GM21390 (cell line): ENCODE measurements around the gene SH3PXD2A.
"Not testable (repeated sequence)": the region's sequence is repeated elsewhere in the genome, so short reads cannot be mapped to it uniquely, and the experiment has no call there.

Experiments used
- ATAC-seq: cut with Tn5 transposase; IDR thresholded peaks from one replicate; pipeline ENCODE4 v1.9.1; 2021; ENCODE audit not compliant: unreplicated experiment

The SH3PXD2A gene

DNA sequence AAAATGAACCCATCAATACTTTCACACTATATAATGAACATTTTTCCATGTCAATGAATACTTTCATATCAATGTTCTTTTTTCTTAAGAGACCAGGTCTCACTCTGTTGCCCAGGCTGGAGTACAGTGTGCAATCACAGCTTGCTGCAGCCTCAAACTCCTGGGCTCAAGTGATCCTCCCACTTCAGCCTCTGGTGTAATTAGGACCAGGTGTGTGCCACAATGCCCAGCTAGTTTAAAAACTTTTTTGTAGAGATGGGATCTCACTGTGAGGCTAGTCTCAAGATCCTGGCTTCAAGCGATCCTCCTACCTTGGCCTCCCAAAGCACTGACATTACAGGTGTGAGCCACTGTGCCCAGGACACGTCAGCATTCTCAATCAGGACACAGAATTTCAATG, 85.2 kb downstream of the SH3PXD2A start:
- ATAC-seq, result no peak

- no peak for ATAC-seq
Observed at GRCh38 chr10:103769176-103769575, 86.2 kb downstream of the SH3PXD2A start.

- ATAC-seq, result no peak
Observed at GRCh38 chr10:103768345-103768744, 87.0 kb downstream of the SH3PXD2A start.

- ATAC-seq, result no peak
Observed at GRCh38 chr10:103767756-103768155, 87.6 kb downstream of the SH3PXD2A start.

GRCh38 chr10:103766751-103767505, 88.4 kb downstream of the SH3PXD2A start:
- no peak for ATAC-seq

- no peak for ATAC-seq
Observed at GRCh38 chr10:103765981-103766380, 89.4 kb downstream of the SH3PXD2A start.

DNA sequence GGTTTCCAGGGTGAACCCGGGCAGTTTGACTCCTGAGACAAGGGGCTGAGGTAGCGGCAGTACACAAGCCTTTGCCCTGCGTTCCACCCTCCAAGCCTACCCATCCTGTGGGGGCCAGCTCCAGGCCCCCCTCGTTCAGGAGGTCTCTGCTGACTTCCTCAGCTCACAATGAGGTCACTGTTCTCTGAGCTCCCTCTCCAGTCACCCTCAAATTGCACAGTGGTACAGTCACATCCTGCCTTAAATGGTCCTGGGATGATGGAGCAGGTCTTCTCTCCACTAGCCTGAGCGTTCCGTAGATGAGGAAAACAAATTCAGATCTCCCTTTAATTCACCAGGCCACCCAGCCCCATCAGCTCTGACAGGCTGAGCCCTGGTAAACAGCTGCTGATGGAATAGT, 90.2 kb downstream of the SH3PXD2A start:
- no peak for ATAC-seq

GRCh38 chr10:103764296-103765088, 90.9 kb downstream of the SH3PXD2A start:
- ATAC-seq, result no peak

DNA sequence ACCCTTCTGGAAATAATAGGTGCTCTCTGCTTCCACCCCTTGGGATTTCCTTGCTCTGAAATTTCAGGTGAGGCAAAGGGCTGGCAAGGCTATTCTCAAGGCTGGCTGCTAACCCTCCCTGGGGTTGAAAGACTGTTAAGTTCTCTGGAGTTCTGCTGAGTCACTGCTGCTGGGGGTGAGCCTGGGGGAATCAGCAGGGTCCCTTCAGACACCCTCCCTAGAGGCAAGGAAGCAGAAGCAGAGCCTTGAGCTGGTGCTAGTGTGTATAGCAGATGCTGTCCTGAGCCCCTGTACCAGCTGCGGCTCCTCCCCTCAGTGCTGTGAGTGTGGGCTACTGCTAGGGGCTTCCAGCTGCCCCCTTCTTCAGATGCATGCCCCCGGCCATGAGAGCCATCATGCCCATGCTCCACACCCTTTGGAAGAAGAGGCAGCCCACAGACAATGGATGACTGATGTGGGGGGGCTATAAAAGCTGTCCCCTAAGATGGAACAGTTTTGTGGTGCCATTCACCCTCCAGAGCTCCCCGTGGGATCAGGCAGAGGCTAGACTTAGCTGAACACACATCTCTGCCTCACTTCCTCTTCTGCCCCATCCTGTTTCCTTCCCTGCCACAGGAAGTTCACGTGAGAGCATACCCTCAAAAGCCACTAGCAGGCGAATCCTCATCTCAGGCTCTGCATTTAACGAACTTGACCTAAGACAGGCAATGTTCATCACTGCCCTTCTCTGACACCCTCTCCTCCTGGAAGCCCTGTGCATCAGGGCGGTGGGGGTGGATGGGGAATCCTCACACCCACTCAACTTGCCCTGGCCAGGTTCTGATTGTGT, 91.8 kb downstream of the SH3PXD2A start:
- no peak for ATAC-seq

DNA sequence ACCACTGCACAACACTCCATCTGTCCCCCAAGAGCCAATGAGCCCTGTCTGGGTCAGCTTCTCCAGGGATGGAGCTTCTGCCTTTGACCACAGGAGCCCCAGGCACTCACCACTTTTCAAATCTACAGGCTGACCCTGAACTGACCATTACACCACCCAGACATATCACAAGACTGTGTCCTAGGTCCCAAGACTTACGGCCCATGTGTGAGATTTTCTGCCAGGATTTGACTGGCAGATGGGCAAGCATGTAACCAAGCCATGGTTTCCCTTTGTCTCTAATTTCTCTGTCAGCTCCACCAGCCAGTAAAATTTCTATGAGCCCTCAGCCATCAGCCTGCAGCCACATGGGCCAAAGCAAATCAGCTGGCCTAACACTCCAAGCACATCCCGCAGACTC, 92.5 kb downstream of the SH3PXD2A start:
- ATAC-seq, result no peak

- ATAC-seq, result no peak
Observed at GRCh38 chr10:103762162-103762561, 93.2 kb downstream of the SH3PXD2A start.

- ATAC-seq, result no peak
Observed at GRCh38 chr10:103761075-103761920, 94.1 kb downstream of the SH3PXD2A start.

GRCh38 chr10:103760233-103760632, 95.1 kb downstream of the SH3PXD2A start:
- not testable (repeated sequence) for ATAC-seq

DNA sequence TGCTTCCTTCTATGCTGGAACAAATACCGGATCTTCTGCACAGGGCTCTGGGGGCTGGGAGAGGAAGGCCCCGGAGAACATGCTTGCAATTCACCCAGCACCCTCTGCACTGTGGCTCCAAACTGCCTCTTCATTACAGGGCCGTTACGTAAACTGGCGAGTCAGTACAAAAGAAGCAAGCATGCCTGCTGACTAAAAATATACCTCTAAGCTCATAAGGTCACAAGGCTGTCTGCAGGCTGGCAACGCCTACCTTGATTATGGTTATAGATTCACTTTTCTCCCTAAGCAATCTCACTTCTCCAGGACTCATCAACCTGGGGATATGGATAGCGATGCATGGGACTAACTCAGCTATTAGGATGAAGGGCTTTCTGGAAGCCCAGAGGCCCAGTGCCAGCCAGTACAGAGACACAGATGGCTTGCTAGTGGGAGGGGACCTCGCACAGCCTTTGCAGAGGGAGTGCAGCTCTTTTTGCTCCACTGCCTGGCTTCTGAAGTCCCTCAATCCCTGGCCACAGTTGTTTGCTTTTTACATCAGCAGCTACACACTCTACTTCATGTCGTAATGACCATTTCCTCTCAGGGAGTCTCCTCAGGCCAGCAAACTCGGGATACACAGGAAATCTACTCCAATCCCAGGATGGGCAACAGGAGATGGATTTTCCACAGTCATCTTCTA, 96.1 kb downstream of the SH3PXD2A start:
- peak; percentile 44 for ATAC-seq

DNA sequence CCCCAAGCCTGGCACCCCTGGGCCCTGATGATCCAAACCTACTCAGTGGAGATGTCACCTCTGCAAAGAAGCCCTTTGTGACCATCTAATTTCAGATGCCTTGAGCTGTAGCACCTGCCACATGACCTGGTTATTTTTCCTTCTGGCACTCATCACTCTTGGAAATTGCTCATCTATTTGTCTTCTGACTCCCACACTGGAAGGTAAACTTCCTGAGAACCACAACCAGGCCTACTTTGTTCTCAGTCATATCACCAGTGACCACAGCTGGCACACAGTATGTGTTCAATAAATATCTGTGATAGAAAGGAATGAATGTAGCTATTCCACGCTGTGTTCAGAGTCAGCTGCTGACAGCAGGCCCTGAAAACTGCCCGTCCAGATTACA, 97.1 kb downstream of the SH3PXD2A start:
- no peak for ATAC-seq

DNA sequence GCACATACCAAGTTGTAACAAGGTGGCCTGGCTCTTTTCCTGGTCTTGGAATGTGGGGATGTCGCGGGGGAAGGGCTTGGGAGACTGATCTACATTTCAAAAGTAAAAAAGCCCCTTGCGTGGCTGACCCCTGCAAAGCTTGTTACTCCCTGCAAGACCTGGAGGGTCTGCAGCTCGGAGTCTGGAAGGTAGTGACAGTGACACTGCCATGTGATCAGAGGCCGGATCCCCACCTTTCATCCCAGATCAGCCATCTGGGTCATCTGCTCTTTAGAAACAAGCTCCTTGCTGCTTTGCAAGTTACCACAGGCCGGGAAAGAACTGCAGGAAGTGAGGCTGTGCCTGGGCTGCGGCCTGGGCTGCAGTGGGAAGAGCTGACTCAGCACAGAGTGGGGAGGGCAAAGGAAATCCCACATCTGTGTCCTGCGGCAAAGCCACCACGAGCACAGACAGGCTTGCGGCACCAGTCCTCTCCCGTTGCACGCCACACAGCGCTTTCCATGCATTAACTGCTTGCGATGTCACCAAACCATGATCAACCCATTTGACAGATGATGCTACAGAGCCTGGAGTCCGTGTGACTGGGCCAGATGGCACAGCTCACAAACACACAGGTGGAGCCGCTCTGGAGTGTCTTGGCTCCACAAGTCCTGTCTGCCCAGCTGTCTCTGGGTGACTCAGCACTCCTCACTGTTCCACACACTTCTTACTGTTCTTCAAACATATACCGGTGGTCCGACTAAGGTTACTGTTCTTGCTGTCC, 97.7 kb downstream of the SH3PXD2A start:
- ATAC-seq, result no peak

GRCh38 chr10:103756277-103756869, 99.0 kb downstream of the SH3PXD2A start:
- no peak for ATAC-seq

GRCh38 chr10:103752680-103753248, 102.6 kb downstream of the SH3PXD2A start:
- ATAC-seq, result no peak
